NCI-H2029 treated with DMSO at 0.1 percent for 48 hours (cell line): ENCODE results near the gene SLC1A2.
A peak's percentile ranks its signal among the peaks of the same experiment; 100 is the strongest.

ENCODE experiments used
- DNase-seq: peaks from one replicate; lab custom pipeline; 2025; lab: John Stamatoyannopoulos, UW

Gene SLC1A2

DNA sequence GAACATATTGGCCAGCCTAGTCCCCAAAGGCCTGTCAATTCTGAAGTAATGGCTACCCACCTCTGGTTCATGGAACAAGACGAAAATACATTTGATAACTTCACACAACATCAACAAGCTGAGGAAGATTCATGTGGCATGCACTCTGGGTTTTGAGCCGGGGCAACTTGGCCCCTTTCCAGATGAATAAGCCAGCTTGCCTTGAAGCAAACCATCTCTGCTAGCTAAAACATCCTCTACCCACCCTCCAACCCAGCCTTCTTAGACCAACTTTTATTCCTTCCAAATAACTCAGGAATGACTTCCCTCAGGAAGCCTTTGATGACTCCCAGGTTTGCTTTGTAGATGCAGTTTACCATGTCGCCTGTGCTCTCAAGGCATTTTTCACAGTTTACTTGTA is 94.4 kb downstream of the SLC1A2 start:
- DNase-seq = no peak

DNA sequence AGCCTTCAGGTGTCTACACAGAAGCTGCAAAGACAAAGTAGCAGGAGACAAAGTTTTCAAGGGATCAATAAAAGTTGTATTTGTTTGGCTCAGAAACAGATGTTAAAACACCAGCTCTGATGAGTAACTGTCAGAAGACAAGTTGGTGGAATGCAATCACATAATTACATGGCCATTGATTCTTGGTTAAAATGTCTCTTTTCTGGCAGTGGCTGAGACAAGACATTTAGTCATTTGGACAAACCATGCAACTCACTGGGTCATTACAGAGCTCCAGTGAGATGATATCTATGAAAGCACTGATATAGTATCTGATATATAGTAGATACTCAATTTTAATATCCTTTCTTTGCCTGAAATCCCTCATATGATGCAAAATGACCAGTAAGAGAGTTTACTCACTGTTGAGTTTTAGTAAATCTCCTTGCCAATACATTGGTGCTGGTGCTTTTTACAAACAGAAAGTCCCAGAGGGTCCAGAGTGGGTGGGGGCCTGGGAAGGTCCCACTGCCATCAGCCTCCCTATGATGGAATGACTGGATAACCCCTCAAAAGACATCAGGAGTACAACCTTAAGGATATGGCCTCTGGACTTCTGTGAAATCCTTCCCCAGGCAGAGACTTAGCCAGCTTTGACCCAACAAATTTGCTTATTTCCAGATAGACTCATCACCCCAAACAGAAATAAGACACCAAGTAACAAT is 95.0 kb downstream of the SLC1A2 start:
- no peak for DNase-seq

DNA sequence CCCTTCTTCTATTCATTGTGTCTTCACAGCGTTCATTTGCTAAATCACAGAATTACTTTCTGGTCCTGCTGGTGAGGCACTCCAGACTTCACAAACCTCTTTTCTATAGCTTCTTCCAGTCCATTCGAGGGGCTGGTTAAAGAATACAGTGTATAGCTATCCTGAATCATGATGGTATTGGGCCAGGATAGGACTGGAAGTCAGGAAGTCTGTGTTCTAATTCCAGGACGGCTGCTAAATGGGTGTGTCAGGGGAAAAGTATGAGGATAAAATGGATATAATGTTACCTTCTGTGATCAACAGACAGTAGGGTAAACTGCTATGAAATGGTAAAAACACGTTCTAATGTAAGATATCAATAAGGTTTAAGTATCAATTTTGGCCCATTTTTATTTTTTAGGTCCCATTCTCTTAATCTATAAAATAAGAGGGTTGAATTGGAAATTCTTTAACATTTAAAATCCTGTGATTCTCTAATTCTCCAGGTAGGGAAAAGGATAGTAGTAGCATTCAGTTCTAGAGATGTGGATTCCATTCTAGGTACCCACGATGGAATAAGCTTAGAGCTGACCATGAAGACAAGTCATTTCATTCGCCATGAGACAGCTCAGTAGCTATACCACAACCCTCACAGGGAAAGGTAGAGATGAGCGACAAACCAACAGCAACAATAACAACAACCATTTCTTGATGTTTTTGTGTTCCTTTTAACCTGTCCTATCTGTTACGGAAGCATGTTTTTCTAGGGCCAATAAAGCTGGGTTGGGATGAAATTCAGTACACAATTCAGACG is 96.1 kb downstream of the SLC1A2 start:
- DNase-seq = no peak

DNA sequence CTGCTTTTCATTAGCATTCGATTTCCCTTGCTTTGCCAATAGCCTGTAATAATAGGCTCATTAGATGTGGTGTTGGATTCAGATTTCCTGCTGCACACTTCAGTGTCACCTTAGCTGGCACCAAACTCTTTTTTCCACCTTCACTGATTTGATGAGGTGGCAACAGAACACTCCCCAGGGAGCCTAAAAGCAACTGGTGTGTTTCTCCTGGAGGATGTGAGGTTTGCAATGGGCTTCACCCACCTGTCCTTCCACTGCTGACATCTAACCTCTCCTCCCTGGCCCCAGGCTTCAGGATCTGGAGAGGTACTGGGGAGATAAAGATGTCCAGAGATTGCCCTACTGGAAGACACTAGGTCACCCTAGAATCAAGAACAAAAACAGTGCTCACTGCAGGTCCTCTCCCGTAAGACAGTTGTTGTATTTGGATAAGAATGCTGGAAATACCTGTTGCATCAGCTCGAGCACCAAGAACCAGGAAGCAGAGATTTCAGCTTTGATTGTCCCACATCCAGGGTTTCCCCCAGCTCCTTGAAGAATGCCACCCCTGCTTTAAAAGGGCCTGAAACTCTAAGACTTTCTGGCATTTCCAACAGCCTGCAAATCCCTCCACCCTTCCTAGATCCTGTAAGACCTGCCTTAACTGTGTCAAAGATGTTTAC is 96.9 kb downstream of the SLC1A2 start:
- DNase-seq = no peak

DNA sequence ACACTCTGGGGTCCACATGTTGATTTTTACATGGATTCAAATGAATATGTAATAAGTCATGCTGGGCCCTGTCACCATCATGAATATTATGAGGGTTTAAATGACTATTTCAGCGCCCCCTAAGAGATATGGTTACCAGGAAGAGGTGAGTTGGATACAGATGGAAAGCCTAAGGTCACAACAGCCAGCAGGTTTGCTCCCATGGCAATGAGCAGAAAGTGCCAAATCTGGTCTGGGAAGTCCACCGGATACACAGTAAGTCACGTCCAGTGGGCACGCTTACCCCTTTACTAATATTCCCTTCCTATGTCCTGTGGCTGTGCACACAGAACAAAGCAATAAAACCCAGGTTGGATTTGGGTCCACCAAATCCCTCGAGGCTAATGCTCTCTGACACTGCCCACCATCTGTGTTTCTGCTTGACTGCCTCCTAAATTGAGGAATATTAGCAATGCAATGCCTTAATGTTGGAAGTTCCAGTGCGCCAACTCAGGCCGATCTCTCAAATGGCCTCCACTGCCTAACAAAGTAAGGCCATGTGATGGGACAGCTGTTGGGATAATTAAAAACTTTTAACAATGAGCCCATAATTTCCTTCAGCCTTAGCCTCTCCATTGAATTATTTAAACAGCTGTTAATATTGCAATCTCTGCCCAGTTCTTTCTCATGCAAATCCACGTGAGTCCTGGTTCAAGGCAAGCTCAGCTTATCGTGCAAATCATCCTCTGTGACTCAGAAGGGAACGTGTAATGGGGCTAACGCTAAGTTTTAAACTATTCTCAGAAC is 97.6 kb downstream of the SLC1A2 start:
- no peak for DNase-seq

DNA sequence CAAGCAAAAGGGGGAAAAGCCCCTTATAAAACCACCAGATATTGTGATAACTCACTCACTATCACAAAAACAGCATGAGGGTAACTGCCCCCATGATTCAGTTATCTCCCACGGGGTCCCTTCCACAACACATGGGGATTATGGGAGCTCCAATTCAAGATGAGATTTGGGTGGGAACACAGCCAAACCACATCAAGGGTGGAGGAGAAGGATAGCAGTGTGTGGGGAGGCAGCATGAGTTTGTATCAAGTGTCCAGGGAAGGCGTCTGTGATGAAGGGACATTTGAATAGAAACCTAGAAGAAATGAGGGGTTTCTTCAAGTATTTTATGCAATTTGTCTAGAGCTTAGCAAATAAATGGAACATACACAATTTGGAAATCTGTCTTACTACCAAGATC is 98.2 kb downstream of the SLC1A2 start:
- DNase-seq = no peak

DNA sequence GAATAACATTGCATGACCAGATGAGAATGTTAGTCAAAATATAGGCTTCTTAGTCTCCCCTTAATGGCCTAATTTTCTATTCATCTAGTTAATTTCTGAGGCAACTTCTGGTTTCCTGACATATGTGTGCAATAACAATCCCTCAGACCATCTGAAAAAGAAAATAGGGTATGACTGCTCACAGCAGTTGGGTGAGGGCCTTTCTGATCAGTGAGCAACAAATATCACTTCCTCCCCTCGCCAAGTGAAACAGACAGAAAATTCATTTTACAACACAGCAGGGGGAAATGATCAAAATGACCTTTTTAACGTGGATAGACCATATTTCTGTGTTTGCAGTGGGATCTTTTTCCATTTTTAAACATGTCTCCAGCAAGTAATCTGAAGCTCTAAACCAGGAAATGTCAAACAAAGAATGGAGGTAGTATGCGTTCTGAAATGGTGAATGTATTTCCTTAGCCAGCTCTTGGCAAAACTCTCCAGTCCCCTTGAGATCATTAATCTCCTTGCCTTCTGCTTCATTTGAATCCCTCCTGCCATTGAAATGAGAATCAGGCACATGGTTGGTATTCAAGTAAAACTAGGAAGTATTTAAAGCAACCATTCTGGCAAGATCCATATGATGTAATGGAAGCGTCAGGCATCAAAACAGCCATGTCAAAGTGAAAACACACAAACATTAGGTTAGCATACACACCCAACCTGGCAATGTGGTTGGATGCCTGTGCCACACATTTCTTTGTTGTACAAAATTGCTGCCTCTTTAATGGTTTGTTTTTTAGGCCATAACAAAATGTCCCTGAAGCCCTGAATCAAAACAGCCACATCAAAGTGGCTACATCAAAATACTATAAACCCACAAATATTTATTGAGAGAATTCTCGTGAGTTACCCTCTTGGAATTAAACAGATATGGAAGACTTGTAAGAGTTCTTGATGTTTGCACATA is 100.1 kb downstream of the SLC1A2 start:
- DNase-seq = no peak

DNA sequence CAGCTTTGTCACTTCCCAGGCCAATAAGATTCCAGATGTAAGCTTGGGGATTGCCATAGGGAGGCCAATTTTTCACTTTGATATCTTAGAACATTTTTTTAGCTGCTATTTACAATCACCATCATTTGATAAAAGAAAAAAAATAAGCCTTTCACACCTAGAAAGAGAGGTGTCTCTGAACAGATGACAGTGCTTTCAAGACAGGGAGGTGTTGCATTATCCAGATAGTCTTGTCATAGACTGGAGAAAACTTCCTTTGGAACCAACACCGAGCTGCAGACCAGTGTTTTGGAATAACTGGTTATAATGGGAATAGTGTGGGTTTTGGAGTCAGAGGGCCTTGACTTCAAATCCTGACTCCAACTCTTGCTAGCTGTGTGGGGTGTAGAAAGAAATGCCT is 101.0 kb downstream of the SLC1A2 start:
- DNase-seq = no peak

DNA sequence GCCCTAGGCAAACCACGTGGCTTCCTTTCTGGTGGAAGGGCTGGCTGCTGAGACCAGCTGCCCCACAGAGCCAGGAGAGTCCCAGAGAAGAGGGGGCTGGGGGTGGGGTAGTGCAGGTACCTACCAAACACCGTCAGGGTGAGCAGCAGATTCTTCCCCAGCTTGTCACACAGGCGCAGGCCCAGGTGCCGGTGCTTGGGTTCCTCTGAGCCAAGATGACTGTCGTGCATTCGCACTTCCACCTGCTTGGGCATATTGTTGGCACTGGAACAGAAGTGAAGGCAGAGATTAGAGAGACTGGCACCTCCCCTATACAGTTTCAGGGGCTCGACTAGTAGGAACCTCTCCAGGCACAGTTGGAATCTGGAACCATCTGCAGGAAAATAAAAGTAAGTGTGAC is 102.1 kb downstream of the SLC1A2 start:
- no peak for DNase-seq

DNA sequence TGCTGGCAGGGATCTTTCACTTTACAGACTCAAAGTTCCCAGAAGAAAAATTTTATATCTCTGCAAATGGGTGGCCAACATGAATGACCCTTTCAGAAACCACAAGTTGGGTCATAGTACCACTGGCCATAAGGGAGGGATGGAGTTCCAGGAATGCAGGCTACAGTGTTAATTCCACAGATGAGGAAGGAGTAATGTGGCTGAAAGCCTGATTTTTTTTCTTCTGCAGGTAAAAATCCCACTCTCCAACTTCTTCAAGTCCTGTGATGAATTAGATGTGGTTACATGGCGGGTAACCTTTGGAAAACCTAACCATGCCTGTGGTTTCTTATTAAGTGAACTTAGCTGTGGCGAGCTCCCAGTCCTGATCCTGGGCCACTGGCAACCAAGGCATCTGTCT is 103.2 kb downstream of the SLC1A2 start:
- DNase-seq = no peak

DNA sequence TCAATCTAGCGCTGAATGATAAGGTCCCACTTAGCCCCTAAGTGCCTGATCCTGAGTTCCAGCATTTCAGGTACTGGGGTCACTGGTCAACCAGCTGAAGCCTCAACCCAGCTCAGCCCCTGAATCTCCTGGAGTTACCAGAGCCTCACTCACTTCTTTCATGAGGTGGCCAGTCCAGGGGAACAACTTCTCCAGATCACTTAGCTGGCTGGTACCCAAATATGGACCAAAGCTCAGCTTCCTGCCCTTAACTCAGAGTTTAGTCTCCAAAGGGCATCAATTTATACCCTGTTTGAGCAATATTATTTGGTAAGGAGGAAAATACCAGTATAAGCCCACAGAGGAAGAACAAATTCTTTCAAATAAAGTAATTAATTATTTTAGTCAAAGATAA is 105.6 kb downstream of the SLC1A2 start:
- no peak for DNase-seq

DNA sequence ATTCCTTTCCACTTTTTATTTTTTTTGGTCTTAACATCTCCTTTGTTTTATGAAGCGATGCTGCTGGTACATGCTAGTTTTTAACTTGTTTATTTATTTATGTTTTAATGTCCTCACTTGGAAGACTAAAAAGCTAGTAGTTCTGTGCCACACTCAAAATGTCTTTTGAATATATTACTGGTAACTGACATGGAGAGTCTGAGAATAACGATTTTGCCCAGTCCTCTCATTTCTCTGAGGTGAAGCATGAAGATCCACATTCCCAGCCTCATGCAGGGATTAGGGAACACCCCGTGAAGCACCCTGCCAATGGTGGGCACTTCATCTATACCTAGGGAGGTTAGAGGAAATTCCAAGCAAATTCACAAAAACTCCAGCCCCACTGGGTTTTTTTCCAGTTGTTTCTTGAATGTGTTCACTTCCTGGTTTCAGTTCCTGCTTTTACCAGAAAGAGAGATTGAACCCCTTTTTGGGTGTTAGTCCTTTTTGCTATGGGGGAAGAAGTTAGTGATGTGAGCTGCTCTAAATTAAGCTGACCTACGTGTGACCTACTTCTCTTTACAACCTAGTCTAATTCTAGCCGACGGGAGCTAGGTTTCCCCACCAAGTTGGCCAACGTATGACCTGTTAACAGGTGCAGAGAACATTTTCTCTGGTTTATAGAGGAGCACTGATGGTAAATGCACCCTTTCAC is 106.1 kb downstream of the SLC1A2 start:
- no peak for DNase-seq

DNA sequence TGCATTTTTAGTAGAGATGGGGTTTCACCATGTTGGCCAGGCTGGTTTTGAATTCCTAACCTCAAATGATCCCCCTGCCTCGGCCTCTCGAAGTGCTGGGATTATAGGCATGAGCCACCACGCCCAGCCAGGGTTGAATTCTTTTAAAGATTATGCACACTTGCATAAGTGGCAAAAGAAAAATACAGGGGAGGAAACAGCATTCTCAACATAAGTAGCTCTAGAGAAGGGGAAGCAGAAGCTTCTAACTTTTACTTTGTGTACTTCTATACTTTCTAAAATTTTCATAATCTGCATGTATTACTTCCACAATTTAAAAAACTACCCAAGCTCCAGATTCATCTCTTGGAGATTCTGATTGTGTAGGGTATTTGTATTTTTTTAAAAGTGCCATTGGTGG is 108.0 kb downstream of the SLC1A2 start:
- no peak for DNase-seq

DNA sequence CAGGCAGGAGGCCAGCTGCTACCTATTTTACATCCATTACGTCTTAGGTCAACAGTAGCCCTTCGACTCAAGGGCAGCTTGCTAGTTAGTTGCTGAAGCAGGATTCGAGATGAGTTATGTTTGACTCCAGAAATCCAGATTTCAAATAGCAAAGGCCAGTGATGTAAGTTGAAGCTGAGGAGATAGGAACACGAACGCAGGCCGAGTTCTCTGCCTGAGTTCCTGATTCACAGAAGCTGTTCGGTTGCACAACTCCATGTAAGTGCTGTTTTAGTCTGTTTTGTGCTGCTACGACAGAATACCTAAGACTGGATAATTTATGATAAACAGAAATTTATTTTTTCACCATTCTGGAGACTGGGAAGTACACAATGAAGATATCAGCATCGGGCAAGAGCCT is 111.2 kb downstream of the SLC1A2 start:
- no peak for DNase-seq

DNA sequence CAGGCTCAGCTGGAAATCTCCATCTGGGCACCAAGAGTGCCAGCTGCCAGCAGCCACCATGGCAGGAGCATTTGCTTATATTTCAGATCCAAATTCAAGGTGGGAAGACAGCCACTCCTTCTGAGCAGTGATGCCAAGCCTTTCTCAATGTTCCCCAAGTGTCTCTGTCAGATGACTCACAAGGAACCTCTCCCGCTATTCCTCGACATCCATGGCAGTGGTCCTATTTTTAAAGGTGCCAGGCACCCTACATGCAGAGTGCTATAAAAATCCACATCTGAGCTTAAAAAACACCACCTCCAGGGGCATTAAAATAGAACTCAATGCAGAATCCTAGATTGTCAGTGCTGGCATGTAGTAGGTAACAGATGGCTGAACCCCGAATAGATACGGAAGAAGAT is 112.1 kb downstream of the SLC1A2 start:
- no peak for DNase-seq

DNA sequence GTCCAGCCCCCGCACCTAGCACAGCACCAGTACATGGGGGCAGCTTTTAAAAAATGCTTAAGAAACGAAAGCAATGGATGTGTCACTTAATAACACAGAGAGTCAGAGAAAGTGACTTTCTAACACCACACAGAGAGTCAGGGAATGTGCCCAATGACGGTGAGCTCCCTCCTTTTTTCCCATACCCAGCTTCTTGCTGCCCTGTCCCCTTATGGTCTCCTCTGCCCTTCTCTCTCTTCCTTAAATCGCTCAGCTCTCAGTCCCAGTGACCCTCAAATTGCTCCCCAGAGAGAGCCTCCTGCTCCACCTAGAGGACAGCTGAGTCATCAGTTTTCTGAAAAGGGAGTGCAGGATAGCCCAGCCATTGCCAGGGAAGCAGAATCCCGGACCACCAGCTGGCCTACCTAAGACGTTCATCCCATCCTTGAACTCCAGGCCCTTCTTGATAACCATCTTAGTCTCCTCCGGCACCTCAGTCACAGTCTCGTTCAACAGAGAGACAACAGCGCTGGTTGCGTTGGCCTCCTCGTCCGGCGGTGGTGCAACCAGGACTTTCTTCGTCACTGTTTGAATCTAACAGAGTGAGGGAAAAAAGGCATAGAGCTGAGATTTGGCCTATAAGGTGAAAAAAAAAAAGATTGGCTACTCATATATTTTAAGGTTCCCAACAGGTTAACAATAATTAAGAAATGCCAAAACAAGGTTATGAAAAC is 113.5 kb downstream of the SLC1A2 start:
- no peak for DNase-seq

DNA sequence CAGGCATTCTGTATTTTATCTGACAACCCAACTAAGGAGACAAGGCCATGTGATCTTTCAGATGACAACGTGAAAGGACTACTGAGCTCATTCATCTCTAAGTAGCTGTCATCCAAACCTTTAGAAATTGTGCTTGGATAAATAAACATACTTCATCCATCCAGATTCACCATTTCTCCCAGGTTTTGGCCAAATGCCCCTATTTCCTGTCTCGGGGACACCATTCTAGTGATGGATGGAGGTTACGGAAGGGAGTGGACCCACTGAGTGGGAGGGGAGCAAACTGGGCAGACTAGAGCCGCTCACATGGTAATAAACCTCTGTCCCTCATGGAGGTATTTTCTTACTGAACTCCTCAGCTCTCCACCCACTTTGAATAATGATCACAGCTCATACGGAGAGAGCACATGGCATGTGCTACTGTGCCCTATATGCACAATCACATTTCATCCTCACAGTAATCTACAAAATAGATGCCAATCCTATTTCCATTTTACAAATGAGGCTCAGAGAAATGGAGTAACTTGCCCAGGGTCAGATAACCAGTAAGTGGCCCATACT is 114.4 kb downstream of the SLC1A2 start:
- DNase-seq = no peak

DNA sequence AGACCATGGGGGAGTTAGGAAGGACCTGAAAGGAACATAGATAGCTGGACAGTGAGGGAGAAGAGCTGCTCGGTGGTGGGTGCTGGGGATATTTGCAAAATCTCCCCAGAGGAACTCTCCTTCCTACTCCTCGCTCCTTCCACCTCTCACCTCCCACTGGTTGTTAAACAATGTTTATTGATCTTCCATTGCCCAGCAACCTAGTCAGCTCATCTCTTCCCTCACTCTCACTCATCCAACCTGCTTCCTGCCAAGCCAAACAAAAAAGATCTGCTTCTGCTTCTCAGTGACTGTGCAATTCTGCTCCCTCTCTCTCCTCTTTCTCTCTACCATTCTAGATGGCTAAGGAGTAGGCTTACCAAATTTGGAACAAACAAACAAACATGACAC is 115.0 kb downstream of the SLC1A2 start:
- DNase-seq = peak; percentile 53

DNA sequence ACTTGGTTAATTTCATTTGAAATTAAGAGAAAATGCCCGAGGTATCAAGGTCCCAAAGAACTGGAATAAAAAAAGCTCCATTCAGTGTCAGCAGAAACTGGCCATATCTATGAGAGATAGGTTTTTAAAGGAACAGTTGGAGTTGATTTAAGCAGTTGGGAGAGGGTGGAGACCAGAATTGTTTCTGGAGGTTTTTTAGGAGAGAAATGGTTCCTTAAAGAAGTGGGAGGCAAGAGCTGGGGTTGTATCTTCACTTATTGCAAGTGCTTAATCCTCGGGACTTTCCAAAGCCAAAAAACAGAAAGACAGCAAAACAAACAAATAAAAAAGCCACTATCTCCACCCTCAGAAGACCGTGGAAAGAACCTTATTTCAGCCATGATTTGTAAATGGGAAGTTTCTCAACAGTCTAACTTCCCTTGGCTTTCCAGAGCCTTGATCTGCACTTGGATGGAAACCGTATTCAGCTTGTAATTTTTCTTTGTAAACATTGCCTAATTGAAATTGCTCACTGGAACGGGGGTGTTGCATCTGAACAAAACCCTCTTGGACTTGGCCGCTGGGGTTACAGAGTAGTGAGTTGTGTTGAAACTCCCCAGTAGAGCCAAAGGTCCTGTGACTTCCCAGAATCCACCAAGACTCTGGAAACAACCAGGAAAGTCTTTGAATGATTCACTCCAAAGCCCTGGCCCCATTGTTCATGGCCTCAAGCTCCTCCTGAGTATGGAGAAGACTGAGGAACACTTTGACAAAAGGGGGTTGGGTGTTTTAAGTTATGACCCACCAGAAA is 115.6 kb downstream of the SLC1A2 start:
- no peak for DNase-seq
